Stimulated activated naive CD8-positive, alpha-beta T cell treated with anti-CD3 and anti-CD28 coated beads, Interleukin-15, Interleukin-2, amounts not matched to agents 100 U/mL and 50 U/mL, for 24 hours (primary cell): ENCODE measurements around the gene GDPGP1.
A peak's percentile ranks its signal among the peaks of the same experiment; 100 is the strongest.

Source experiments
- ATAC-seq: fragments of 150-1000 bp; cut with Tn5 transposase; one replicate; pipeline ENCODE4 v1.10.0; 2021
- DNase-seq: peaks from one replicate; pipeline ENCODE4 v3.0.0; 2021

GDPGP1 gene

DNA sequence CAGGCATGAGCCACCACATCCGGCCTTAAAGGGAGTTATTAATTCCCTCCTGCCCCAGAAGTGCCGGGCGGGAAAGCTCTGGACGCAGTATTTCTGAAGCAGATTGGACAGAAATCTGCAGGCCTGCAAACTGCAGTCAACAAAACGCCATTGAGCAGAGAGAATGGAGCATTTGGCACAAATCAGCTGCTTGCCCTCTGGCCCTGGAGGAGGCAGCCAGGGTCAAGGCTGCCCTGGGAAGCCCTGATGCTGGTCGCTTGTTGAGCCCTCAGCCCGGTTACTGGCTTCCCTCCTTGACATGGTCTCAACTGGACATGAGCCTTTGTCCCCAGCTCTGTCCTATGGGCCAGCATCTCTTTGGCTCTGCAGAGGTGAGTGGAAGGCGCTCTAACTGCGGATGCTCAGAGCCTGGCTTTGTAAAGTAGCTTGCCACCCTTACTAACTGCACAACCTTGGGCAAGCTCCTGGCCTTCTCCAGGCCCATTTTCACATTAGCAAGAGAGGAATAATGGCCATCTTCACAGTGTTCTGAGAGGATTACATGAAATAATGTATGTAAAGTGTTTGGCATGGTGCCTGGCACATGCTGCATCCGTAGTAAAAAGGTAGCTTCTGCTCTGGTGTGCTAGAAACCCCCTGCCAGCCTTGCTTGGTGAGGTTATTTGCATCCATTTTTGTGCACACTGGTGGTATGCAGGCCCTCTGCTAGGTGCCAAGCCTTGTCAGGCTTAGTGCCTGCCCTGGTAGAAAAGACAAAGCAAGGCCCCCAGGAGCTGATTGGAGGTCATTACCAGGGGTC is 28.8 kb upstream of the GDPGP1 start:
- ATAC-seq, result no peak

DNA sequence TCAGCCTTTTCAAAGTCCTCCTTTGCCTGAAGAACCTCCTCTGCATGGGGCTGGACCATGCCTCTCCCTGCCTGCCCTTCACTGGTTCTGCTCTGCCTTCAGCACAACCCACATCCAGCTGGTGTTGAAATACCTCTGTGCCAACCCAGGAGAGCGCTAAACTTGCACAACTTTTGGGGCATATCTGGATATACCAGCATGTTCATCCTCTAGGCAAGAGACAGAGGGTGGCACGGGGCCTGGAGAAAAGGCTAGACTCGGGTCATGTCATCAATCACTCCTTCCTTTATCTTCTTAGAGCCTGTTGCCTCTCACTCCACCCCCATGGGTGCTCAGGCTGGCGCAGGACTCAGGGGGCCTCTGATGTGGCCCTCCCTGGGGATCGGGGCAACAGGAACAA is 28.1 kb upstream of the GDPGP1 start:
- no peak for DNase-seq
- ATAC-seq, result no peak

More for the DNA sequence above, 28.8 kb upstream of the GDPGP1 start:
- DNase-seq, result no peak

DNA sequence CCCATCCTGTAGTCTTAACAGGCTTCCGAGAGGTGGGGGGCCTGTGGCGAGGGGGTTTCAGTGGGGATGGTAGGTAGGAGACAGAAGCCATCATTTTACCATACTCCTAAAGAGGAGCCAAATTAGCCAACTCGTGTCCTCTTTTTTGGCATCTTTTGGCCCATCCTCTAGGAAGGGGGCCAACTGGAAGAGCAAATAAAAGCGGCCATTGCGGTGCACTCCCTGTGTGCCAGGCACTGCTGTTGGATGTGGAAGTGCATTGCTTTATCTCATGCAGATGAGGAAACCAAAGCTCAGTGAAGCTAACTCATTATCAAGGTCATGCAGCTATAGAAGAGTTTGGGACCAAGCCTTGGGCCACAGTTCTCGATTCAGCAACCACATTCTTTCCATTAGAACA is 26.8 kb upstream of the GDPGP1 start:
- no peak for ATAC-seq
- DNase-seq, result no peak

DNA sequence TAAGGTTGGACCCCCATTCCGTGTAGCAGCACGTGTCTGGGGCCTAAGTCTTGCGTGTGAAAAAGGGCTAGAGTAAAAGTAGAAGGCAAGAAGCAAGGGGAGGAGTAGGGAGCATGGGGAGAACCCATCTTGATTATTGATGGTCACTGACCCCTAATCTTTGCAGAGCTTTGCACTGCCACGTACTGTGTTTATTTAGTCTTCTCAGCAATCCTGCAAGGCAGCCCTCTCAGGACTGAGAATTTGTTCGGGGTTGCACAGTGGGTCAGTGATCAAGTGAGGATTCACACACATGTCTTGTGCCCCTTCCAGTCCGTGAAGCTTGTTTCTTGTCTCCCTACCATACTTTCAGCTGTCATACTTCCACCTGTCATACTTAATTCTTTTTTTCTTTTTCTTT is 25.7 kb upstream of the GDPGP1 start:
- no peak for ATAC-seq
- DNase-seq, result no peak

DNA sequence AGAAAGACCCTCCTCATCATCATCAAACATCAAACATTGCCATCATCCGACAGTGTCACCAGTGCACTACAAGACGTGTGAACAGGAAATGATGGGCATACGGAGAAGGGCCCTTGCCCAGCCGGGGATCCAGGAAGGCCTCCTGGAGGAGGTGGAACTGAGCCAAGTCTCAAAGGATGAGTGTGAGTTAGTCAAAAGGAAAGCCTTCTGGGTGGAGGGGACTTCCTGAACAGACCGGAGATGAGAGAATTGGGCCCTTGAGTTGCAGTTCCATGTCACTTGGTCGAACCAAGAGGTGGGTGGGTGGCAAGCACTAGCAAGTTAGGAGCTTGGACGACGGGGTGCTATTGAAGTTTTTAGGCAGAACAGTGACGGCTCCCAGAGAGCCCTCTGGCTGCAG is 24.4 kb upstream of the GDPGP1 start:
- no peak for DNase-seq
- ATAC-seq, result peak; percentile 44

DNA sequence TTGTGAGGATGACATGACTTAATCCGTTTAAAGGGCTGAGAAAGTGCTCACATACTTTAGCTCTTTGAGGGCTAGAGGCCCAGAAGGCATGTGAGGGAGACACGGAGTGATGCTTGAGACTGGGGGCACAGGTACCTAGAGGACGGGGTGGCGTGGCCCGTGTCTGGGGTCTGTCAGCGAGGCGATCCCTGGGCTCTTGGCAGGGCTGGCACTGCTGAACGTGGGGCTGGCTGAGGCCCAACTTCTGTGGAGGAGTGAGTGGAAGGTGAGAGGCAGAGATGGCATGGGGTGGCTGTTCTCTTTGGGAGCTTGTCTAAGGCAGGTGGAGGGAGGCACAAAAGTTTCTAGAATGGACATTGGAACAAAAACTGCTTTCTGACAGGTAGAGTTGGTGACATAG is 23.4 kb upstream of the GDPGP1 start:
- DNase-seq (no peak), ATAC-seq (no peak)

DNA sequence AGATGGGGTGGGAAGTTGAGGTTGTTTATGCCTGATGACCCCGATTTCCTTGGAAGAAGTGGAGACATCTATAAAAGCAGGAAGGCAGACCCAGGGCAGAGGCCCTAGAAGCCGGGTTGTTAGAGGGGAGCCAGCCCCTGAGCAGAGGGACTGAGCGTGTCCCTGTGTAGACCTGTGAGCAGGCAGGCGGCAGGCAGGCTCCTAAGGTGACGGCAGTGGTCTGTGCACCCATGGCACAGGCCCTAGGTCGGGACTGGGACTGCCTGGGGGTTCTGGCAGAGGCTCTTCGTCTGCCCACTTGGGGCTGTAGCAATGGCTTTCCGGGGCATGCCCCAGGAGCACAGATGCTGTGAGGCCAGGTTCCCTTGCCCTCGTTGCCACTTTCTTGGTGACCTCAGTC is 23.0 kb upstream of the GDPGP1 start:
- no peak for ATAC-seq
- DNase-seq, result no peak

DNA sequence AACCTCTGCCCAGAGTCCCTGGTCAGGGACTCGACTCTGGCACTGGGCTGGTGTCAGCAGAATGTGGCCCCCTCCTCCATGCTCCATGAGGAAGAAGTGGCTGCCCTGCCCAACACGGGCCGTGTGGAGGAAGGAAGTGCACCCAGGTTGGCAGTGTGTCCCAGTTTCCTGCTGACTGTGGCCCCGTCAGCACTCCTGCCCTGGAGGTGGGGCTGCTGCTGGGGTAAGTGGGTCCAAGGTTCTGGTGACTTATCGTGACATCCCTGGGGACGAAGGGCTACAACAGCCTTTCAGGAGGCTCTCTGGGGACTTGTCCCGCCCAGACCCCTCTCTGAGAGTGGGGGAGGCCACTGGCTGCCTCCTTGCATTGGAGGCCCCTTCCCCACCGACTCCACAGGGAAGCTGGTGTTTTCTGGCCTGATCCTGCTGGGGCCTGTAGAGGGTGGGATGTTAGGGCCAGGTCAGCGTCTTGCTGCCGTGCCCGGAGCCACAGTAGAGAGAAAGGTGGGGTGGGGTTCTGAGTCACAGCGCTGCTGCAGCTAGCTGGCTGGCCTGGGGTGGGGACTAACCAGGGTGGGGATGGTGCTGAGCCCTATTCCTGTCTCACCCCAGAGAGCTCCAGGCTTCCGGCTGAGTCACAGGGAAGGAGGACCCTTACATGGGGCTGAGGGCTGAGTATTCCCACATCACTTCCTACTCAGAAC is 22.4 kb upstream of the GDPGP1 start:
- no peak for ATAC-seq

DNA sequence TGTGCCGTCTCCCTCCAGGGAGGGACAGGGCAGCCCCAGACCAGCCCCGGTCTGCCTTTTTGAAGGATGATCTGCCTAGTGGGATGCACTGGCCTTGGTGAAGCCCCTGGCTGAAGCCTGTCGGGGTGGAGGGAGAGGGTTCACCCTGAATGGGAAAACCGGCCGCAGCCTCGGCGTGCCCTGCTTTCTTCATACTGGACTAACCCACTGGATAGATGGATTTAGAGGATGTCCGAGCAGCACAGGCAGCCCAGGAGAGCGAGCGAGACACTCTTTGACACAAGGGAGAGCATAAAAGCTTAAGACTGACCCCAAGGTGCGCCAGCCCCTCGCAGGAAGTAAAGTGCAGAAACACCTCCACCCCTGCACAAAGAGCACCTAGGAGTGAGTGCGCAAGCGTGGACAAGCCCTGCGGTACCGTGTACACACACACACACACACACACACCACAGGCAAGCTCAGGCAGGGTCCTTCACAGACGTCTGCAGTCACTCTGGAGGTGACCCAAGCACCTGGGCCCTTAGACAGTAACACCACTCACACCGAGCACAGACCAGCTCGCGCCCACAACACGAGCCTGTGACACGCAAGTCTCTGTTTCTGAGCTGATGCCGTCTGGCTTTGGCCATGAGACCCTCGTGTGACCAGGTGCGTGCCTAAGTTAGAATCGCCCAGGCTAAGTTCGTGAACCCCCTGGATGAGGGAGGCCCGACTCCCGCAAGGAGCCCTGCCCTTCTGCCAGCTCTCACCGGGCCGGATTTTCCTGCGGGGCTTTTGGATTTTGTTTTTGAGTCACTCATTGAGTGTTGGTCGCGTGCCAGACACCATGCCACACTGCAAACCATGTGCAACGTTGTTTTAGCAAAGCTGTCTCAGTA is 21.5 kb upstream of the GDPGP1 start:
- ATAC-seq, result no peak
- DNase-seq, result no peak

More for the DNA sequence above, 22.4 kb upstream of the GDPGP1 start:
- DNase-seq, result no peak

DNA sequence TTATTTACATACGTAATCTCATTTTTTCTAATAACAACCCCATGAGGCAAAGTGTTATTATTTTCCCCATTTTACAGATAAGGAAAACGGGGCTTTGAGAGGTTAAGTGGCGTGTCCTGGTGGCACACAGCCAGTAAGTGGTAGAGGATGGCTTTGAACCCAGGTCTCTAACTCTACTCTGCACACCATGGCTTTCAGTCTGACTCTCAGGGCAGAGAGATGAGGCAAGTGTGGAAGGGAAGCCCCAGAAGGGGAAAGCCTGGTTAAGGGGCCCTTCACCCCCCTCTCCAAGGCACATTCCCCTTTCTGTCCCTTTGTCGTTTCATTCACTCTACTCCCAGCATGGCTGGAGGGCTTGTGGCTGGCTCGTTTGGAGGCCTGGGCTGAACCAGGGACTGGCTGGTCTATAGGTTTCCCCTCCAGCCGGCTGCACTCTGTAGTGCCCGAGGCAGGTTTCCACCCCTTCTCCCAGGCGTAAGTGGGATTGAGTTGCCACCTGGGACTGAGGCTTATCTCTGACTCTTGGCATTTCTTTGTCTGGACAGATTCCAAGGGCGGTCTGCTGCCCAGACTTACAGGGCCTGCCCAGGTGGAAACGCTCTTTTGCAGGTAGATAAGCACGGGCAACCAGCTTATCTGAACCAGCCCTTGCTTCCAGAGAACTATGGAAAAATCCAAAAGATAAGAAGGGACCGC is 20.7 kb upstream of the GDPGP1 start:
- DNase-seq, result no peak
- peak; percentile 42 for ATAC-seq

DNA sequence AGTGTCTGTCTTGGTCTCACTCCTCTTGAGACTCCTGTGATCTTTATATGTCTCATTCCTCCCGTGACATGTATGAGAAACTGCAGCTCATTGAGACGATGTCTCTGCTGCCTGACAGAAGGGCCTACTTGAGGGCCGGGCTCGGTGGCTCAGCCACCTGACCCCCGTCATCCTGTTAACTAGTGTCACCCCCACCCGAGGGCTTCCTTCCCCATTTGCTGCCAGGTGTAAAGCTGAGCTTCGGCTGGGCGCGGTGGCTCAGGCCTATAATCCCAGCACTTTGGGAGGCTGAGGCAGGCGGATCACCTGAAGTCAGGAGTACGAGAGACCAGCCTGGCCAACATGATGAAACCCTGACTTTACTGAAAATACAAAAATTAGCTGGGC is 20.2 kb upstream of the GDPGP1 start:
- ATAC-seq (no peak), DNase-seq (no peak)

DNA sequence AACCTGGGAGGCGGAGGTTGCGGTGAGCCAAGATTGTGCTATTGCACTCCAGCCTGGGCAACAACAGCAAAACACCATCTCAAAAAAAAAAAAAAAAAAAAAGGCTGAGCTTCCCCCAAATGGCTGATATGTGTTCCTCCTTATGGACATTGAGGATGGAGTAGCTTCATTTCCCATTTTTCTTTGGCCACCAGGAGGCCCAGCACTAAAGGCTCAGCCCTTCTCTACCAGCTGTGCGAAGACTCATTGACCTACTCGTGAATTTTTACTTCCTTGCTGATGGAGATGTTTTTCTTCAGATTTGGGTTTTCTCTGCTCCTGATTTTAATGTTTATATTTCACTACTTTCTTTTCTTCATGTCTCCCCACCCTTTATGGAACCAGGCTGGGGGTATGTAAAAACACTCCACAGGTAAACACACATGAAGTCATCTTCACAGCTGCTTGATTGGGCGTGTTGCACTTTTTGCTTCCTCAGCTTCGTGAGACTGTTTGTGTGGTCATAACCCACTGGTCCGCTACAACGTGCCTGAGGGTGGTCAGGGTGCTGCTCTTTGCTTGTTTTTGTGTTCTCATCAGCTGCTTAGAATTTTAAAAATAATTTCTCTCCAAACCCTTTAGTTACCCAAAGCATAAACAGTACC is 19.3 kb upstream of the GDPGP1 start:
- DNase-seq, result no peak
- no peak for ATAC-seq

DNA sequence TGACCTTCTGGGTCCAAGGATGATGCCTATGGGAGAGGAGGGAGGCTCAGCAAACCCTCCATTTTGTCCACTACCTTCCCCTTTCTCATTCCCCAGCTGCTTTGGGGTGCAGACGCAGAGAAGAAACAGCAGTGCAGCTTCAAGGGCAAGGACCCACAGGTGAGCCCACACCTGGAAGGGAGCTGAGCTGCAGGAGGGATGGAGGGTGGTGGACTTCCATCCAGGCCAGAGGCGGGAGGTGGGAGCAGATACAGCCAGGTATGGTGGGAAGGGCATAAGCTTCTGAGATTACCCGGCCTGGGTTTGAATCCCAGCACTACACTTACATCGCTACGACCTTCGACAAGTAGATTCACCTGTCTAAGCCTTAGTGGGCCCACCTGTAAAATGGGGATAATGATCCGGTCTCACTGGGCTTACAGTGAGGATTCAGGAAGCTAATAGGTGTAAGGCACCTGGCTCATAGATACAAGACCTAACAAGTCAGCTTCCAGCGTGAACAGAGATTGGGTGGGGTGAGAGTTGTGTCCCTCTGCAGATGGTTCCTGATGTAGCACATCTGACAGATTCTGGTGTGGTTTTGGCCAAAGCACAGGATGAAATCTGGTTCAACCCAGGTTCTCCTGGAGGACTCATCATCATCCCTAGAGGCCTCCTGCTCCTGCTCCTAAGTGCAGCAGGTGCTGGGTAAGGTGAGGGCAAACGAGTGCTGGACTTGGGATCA is 16.2 kb upstream of the GDPGP1 start:
- DNase-seq (no peak), ATAC-seq (no peak)

DNA sequence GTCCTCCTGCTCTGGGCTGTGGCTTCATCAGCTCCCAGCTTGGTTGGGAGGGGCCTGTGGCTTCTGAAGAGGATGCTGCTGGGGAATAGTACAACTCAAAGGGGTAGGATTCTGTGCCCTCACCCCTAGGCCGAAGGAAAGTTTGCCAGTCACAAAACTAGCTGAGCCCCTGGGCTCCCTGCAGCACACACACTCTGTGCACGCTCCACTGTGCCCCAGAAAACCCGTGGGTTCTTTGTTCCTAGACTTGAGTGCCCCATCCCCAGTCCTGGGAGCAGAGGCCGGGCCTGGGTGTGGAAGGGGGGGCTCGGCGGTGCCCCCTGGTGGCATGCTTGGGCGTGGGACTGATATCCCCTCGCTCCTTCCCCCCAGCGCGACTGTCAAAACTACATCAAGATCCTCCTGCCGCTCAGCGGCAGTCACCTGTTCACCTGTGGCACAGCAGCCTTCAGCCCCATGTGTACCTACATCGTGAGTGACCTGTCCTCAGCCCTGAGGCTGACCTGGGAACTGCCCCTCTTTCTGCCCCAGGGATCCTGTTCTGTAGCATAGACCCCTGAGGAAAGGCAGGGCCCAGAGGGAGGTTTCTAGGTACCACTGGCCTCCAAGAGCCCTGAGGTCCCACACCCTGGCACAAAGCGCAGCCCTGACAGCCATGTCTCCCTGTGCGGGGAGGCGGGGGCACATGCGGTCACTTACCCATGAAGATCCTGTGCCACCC is 14.4 kb upstream of the GDPGP1 start:
- peak; percentile 82 for ATAC-seq
- DNase-seq, result peak; percentile 77

DNA sequence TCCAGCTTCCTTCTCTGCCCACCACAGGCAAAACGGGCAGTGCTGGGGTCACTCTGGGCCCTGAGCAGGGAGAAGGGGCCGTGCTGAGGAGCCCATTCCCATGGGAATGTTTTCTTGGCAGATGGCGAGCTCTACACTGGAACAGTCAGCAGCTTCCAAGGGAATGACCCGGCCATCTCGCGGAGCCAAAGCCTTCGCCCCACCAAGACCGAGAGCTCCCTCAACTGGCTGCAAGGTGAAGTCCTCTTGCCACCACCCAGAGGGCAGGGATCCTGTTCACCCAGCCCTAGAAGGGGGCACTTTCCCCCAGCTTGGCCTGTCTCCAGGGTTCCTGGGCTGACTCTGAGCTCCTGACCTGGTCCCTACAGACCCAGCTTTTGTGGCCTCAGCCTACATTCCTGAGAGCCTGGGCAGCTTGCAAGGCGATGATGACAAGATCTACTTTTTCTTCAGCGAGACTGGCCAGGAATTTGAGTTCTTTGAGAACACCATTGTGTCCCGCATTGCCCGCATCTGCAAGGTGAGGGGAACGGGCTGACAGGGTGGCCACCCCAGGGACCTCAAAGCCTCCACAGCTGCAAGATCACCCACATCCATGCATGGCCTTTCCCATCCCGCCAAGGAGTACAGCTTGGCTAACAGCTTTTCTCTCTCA is 12.6 kb upstream of the GDPGP1 start:
- peak; percentile 29 for ATAC-seq
- peak; percentile 56 for DNase-seq

DNA sequence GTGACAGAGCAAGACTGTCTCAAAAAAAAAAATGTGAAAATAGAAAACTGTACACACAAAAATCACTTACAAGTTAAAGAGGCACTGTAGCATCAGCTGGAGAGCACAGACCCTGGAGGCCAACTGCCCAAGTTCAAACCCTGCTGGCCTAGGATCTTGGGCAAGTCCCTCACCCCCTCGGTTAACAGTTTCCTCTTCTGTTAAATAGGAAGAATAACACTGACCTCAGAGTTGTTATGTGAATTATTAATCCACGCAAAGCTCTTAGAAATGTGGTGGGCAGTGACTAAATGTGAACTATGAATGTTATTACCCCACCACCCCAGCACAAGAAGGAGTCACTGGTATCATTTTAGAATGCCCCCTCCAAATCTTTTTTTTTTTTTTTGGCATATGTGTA is 11.5 kb upstream of the GDPGP1 start:
- ATAC-seq, result no peak
- DNase-seq, result no peak

DNA sequence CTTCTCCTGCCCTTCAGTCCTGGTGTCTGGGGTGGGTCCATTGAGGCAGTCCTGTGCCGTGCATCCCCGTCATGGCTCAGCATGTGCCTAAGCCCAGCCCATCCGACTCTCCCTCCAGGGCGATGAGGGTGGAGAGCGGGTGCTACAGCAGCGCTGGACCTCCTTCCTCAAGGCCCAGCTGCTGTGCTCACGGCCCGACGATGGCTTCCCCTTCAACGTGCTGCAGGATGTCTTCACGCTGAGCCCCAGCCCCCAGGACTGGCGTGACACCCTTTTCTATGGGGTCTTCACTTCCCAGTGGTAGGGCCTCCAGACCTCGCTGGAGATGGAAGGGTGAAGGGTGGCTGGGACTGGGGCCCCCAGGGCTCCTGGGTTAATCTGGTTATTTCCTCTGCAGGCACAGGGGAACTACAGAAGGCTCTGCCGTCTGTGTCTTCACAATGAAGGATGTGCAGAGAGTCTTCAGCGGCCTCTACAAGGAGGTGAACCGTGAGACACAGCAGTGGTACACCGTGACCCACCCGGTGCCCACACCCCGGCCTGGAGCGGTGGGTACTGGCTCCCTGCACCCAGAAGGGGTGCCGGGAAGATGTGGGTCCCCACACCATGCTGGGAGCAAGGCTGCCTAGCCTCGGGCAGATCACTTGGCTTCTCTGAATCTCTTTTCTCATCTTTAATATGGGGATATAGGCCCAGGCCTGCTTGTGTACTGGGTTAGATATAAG is 10.4 kb upstream of the GDPGP1 start:
- DNase-seq, result no peak
- no peak for ATAC-seq

DNA sequence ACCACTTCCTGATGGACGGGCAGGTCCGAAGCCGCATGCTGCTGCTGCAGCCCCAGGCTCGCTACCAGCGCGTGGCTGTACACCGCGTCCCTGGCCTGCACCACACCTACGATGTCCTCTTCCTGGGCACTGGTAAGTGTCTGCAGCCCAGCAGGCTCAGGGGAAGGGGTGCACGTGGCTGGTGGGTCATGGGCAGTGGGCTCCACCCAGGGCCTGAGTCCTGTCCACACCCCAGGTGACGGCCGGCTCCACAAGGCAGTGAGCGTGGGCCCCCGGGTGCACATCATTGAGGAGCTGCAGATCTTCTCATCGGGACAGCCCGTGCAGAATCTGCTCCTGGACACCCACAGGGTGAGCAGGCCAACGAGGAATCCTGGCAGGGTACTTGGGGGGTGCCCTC is 9.0 kb upstream of the GDPGP1 start:
- DNase-seq (no peak), ATAC-seq (no peak)
